ENCODE data around the gene PEDS1.

The PEDS1 gene

DNA sequence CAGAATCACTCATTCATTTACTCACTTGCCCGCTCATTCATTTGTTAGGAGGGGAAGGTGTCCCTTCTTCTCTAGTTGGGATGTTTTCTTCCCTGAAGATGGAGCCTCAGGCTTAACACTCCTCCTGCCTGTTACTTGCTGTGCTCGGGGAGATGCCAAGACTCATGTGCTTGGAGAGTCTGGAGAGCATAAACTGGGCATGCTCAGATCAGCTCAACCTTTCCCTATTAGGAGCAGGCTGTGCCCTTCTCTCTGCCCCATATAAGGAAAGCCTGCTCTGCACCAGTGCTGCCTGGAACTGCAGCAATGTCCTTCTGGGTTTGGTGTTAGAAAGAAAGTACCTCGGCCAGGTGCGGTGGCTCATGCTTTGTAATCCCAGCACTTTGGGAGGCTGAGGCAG lies 22.5 kb downstream of the PEDS1 start:
- DNase-seq: no peak

GRCh38 chr20:50130356-50130723 lies 23.2 kb downstream of the PEDS1 start:
- DNase-seq: no peak

- DNase-seq: no peak
Observed at GRCh38 chr20:50129662-50130355, 23.7 kb downstream of the PEDS1 start.

- no peak for DNase-seq
Observed at GRCh38 chr20:50128520-50128905, 25.0 kb downstream of the PEDS1 start.

DNA sequence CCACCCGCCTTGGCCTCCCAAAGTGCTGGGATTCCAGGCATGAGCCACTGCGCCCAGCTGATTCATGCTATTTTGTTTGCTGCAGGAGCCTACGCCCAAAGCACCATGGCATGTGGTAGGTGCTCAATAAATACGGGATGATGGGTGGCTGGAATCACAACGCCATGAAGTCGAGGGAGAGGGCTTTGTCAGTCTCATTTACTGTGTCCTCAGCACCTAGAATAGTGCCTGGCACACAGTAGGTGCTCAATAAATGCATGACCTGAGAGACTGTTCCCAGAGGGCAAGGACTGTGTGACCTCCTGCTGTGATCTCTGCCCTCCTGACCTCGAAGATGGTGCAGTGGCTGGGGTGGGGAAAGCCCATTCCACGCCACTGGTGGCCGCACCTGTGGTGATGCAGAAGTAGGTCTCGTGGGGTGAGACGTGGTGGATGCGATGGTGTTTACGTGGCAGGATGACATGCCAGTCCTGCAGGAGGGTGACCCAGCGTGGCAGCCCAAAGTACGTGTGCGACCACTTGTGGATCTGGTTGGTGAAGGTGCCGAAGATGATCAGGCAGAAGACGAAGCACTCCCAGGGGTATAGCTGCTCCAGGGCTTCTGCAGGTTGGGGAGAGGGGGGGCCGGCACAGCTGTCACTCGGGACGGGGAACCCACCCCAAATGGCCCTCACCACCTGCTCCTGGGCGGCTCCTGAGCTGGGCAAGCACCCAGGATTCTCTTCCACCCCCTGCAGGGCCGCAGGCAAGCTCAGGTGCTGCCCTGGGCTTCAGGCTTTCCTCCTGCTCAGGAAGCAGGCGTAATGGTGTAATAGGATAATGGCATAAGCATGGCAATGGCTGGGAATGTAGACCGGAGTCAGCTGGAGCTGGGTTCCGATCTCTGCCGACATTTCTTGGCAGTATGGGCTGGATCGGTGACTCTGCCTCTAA lies 25.7 kb downstream of the PEDS1 start:
- DNase-seq: no peak

- no peak for DNase-seq
Observed at GRCh38 chr20:50126662-50127061, 26.9 kb downstream of the PEDS1 start.

- no peak for DNase-seq
Observed at GRCh38 chr20:50125279-50125678, 28.2 kb downstream of the PEDS1 start.

DNA sequence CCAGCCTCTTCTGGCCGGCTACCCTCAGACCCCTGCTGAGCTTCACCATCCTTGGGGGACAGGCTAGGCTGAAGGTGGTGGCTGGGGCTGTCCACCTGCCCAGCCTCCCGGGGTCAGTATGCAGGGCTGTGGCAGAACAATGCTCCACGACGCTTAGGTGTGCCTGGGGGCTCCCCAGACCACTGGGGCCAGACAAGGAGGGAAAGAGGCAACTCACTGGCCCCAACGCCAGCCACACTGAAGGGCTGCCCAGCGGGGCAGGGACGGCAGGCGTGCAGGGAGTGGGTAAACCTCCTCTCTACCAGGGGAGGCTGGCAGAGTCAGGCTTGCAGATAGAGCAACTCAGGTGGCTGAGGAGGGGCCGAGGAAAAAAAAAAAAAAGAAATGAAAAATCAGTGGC lies 29.0 kb downstream of the PEDS1 start:
- DNase-seq: no peak

GRCh38 chr20:50123418-50123817 lies 30.1 kb downstream of the PEDS1 start:
- no peak for DNase-seq

DNA sequence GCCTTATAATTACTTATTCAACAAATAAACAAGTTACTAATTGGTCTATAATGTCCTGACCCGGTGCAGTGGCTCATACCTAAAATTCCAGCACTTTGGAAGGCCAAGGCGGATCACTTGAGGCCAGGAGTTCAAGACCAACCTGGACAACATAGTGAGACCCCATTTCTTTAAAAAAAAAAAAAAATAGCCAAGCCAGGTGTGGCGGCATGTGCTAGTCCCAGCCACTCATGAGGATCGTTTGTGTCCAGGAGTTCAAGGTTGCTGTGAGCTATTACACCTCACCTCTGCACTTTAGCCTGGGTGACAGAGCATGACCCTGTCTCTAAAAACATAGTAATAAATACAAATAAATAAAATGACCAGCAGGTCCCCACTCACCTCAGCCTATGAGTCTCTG lies 30.8 kb downstream of the PEDS1 start:
- no peak for DNase-seq

GRCh38 chr20:50121858-50122271 lies 31.7 kb downstream of the PEDS1 start:
- no peak for DNase-seq

DNA sequence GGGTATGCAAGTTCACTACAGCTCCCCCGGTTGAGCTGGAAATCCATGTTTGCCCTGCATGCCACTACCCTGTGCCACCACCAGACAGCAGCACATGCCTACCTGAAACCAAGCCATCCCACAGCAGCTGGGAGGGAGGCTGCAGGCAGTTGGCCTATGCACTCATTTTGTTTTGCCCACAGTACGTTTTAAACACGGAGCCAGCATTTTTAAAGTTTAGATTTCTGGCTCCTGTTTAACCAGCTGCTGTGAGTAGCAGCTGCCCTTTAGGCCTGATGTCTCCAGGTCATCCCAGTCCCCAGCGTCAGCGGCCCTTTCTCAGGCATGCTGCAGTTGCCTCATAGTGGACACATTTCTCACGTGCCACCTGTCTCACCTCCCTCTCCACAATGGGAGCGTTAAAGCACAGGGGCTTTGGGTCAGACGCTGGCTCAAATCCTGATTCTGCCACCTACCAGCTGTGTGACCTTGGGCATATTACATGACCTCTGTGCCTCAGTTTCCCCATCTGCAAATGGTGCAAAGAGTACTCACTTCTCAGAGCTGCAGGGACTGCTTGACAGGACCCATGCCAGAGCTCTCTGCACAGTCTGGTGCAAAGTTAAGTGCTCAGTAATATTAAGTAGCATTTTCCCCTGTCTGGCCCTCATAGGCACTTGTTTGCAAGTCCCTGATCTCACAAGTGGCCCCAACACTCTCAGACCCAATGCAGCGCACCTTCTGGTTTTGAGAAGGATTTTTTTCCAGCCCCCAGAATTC lies 32.4 kb downstream of the PEDS1 start:
- DNase-seq: no peak

DNA sequence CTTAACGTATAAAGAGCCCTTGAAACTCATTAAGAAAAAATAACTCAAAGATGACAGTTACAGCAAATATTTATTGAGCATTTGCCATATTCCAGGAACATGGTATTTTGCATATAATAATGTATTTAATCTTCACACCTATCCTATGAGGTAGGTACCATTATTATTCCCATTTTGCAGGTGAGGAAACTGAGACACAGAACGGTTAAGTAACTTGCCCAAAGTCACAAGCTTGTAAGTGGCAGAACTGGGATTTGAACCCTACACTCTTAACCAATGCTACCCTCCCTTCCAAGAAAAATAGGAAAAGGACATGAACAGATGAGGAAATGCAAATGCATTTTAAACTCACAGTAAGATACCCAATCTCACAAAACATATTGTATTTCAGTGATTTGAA lies 35.3 kb downstream of the PEDS1 start:
- no peak for DNase-seq

DNA sequence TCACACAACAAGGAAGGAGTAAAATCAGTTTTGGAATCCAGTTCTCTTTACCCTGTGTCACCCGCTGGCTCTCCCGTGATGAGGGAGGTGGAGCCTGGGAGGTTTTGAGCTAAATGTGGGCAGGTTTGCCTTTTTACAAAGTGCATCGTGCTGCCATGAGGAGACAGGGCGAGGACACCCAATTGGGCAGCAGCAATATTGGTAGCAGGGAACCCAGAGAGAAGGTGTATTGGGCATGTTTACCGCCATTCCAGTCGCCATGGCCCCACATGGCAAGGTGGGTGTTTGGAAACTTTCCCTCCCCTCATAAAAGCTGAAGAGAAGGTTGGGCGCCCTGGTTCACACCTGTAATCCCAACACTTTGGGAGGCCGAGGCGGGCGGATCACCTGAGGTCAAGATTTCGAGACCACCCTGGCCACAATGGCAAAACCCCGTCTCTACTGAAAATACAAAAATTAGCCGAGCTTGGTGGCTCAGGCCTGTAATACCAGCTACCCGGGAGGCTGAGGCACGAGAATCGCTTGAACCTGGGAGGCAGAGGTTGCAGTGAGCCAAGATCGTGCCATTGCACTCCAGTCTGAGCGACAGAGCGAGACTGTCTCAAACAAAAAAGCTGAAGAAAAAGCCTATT lies 37.0 kb downstream of the PEDS1 start:
- no peak for DNase-seq

- peak; percentile 74 for DNase-seq
Observed at GRCh38 chr20:50115591-50116367, 37.7 kb downstream of the PEDS1 start.

DNA sequence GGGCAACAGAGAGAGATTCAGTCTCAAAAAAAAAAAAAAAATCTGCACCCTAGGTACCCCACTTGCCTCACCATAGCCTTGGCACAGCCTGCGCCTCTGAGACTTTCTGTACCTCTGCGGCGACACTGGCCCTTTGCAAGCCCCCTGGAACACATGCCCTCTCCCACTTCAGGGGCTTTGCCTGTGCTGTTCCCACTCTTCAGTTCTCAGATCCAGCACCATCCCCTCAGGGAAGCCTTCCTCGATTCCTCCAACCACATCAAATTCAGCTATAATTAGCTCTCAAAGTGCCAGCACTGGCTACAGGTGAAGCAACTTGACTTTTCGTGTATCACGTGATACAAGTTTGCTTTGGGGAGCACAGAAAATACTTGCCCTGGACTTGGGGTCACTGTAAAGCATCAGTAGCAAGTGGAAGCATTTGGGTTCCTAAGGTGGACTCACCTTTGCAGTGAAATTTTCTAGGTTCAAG lies 38.4 kb downstream of the PEDS1 start:
- DNase-seq: no peak

DNA sequence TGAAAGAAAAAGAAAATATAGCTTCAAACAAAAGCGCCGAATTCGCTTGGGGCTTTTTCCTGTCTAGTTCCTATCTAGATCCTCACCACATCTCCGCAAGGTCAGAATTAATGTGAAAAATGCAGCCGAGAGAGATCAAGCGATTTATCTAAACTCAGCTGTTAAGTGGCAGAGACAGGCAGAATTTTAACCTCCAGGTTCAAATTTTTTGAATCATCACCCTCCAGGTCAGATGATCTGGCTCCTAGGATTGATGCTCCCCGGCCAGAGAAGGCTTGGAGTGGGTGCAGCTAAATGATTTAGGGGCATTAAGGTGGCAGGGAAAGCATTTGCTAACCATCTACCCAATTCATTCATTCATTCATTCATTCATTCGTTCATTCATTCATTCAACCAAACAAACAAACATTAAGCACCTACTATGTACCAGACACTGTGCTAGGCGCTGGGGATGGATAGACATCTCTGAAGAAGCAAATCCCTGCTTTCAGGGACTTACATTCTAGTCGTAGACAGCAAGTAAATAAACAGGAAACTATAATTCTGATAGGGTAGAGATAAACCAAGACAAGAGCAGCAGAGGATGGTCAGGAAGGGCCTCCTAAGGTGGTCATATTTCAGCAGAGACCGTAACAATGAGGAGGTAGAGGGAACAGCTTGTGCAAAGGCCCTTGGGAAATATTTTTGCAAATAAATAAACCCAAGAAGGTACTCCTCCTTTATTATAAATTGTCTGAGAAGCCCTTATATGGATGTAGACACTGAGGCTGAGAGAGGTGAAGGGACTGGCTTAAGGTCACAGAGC lies 39.9 kb downstream of the PEDS1 start:
- DNase-seq: no peak

GRCh38 chr20:50112512-50113419 lies 40.8 kb downstream of the PEDS1 start, which contains the start of gene UBE2V1:
TSS of gene UBE2V1 (minus strand) at chr20:50113150. CDS start at chr20:50113128, 22 bp downstream.
- DNase-seq: peak; percentile 11

- no peak for DNase-seq
Observed at GRCh38 chr20:50111829-50112495, 41.6 kb downstream of the PEDS1 start.

Data from SIG-M5 (cell line).